K562 (cell line): ENCODE measurements around the gene ALDH5A1. TPM values are rescaled to one million over a fixed set of nuclear protein-coding genes. Genes with fewer than 3 reads are reported as not detected.
A peak's percentile ranks its signal among the peaks of the same experiment; 100 is the strongest.

Experiments used
- BRD9 ChIP-seq: fragments of 450-650 bp; IDR thresholded peaks from 2 replicates; pipeline ENCODE4 v1.6.1; 2018; ENCODE audit warnings: low read depth; ENCODE audit not compliant: partially characterized antibody
- CC2D1A ChIP-seq: fragments of 450-650 bp; IDR thresholded peaks from 2 replicates; pipeline ENCODE4 v1.6.1; 2017; ENCODE audit warnings: mild to moderate bottlenecking
- DEAF1 ChIP-seq: fragments of 450-650 bp; formaldehyde crosslinking; IDR thresholded peaks from 2 replicates; pipeline ENCODE4 v1.4.0; 2020; ENCODE audit warnings: mild to moderate bottlenecking, moderate library complexity
- ESRRA ChIP-seq: fragments of 450-650 bp; IDR thresholded peaks from 2 replicates; pipeline ENCODE4 v1.6.1; 2014; ENCODE audit warnings: low read depth, mild to moderate bottlenecking, moderate library complexity, borderline replicate concordance
- KLF16 ChIP-seq: IDR thresholded peaks from 2 replicates; pipeline ENCODE4 v1.6.1; 2016; ENCODE audit warnings: antibody characterized with exemption
- PYGO2 ChIP-seq: fragments of 450-650 bp; IDR thresholded peaks from 2 replicates; pipeline ENCODE4 v1.6.1; 2016; ENCODE audit warnings: mild to moderate bottlenecking, missing genetic modification characterization, moderate library complexity, missing compliant biosample characterization
- TEAD2 ChIP-seq: fragments of 450-650 bp; IDR thresholded peaks from 2 replicates; pipeline ENCODE4 v1.6.1; 2016; ENCODE audit warnings: missing genetic modification characterization, control low read depth, missing compliant biosample characterization
- THAP12 ChIP-seq: fragments of 250-450 bp; sonication (Bioruptor Pico); IDR thresholded peaks from 2 replicates; pipeline ENCODE4 v1.9.0; 2021; ENCODE audit warnings: mild to moderate bottlenecking, inconsistent platforms
- ZNF589 ChIP-seq: fragments of 200-800 bp; sonication (Bioruptor generic); IDR thresholded peaks from 2 replicates; pipeline ENCODE4 v1.6.1; 2016; ENCODE audit warnings: low read depth, missing genetic modification characterization, missing compliant biosample characterization
- polyA plus RNA-seq, 8 experiments: library from polyadenylated mRNA; depleted of rRNA in 4 of 8; stranded (reverse) in 5 of 8; unstranded in 3 of 8; fragments of >200 nt; fragmentation: Nextera tagmentation in 2 of 8; fragmentation: Illumina TruSeq in 1 of 8; extraction: Ambion mirVana in 2 of 8; extraction: Trizol in 1 of 8; gene quantifications; 2 replicates each; pipeline versions ENCODE4 v1.2.1 to v1.2.3, GENCODE V29; 2011 to 2014; ENCODE audit warnings: inconsistent platforms in 1 of 8, missing spikeins in 1 of 8
- total RNA-seq, 7 experiments: library from RNA; depleted of rRNA in 6 of 7; stranded (reverse); fragments of >200 nt in 6 of 7; fragmentation: Illumina TruSeq in 2 of 7; extraction: Trizol in 2 of 7; gene quantifications; 2 replicates each; pipeline versions ENCODE4 v1.2.1 to v1.2.3, GENCODE V29; 2011 to 2021; ENCODE audit warnings: low replicate concordance in 1 of 7
- TF ChIP-seq, protein P1 (sequence below): fragments of 450-650 bp; IDR thresholded peaks from 2 replicates; pipeline ENCODE4 v1.6.1; 2016; ENCODE audit warnings: mild to moderate bottlenecking, moderate library complexity

Gene ALDH5A1
- total and polyA plus RNA-seq, 9 of the 15 experiments (the other 6 are each of a cell fraction or from before 2014, with no cell fraction given), result 2.2 to 19.7 (median 9.5) TPM

GRCh38 chr6:24583463-24584381, 89.0 kb downstream of the ALDH5A1 start (continued):
- TF ChIP-seq THAP12 (no peak), PYGO2 (tag) (no peak), ESRRA (peak; percentile 92), TEAD2 (no peak), DEAF1 (CRISPR knock-in tag) (peak; percentile 53), ZNF589 (CRISPR knock-in tag) (no peak), CC2D1A (no peak), BRD9 (no peak), KLF16 (no peak)
- TF ChIP-seq, protein P1, sequence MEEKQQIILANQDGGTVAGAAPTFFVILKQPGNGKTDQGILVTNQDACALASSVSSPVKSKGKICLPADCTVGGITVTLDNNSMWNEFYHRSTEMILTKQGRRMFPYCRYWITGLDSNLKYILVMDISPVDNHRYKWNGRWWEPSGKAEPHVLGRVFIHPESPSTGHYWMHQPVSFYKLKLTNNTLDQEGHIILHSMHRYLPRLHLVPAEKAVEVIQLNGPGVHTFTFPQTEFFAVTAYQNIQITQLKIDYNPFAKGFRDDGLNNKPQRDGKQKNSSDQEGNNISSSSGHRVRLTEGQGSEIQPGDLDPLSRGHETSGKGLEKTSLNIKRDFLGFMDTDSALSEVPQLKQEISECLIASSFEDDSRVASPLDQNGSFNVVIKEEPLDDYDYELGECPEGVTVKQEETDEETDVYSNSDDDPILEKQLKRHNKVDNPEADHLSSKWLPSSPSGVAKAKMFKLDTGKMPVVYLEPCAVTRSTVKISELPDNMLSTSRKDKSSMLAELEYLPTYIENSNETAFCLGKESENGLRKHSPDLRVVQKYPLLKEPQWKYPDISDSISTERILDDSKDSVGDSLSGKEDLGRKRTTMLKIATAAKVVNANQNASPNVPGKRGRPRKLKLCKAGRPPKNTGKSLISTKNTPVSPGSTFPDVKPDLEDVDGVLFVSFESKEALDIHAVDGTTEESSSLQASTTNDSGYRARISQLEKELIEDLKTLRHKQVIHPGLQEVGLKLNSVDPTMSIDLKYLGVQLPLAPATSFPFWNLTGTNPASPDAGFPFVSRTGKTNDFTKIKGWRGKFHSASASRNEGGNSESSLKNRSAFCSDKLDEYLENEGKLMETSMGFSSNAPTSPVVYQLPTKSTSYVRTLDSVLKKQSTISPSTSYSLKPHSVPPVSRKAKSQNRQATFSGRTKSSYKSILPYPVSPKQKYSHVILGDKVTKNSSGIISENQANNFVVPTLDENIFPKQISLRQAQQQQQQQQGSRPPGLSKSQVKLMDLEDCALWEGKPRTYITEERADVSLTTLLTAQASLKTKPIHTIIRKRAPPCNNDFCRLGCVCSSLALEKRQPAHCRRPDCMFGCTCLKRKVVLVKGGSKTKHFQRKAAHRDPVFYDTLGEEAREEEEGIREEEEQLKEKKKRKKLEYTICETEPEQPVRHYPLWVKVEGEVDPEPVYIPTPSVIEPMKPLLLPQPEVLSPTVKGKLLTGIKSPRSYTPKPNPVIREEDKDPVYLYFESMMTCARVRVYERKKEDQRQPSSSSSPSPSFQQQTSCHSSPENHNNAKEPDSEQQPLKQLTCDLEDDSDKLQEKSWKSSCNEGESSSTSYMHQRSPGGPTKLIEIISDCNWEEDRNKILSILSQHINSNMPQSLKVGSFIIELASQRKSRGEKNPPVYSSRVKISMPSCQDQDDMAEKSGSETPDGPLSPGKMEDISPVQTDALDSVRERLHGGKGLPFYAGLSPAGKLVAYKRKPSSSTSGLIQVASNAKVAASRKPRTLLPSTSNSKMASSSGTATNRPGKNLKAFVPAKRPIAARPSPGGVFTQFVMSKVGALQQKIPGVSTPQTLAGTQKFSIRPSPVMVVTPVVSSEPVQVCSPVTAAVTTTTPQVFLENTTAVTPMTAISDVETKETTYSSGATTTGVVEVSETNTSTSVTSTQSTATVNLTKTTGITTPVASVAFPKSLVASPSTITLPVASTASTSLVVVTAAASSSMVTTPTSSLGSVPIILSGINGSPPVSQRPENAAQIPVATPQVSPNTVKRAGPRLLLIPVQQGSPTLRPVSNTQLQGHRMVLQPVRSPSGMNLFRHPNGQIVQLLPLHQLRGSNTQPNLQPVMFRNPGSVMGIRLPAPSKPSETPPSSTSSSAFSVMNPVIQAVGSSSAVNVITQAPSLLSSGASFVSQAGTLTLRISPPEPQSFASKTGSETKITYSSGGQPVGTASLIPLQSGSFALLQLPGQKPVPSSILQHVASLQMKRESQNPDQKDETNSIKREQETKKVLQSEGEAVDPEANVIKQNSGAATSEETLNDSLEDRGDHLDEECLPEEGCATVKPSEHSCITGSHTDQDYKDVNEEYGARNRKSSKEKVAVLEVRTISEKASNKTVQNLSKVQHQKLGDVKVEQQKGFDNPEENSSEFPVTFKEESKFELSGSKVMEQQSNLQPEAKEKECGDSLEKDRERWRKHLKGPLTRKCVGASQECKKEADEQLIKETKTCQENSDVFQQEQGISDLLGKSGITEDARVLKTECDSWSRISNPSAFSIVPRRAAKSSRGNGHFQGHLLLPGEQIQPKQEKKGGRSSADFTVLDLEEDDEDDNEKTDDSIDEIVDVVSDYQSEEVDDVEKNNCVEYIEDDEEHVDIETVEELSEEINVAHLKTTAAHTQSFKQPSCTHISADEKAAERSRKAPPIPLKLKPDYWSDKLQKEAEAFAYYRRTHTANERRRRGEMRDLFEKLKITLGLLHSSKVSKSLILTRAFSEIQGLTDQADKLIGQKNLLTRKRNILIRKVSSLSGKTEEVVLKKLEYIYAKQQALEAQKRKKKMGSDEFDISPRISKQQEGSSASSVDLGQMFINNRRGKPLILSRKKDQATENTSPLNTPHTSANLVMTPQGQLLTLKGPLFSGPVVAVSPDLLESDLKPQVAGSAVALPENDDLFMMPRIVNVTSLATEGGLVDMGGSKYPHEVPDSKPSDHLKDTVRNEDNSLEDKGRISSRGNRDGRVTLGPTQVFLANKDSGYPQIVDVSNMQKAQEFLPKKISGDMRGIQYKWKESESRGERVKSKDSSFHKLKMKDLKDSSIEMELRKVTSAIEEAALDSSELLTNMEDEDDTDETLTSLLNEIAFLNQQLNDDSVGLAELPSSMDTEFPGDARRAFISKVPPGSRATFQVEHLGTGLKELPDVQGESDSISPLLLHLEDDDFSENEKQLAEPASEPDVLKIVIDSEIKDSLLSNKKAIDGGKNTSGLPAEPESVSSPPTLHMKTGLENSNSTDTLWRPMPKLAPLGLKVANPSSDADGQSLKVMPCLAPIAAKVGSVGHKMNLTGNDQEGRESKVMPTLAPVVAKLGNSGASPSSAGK, result no peak
